NCI-H69 (cell line): ENCODE measurements around the gene RBM17.
"Not testable (repeated sequence)": the region's sequence is repeated elsewhere in the genome, so short reads cannot be mapped to it uniquely, and the experiment has no call there.

ENCODE experiments used
- DNase-seq: peaks from one replicate; lab custom pipeline; 2025; lab: John Stamatoyannopoulos, UW

Gene RBM17

GRCh38 chr10:6161921-6162320 is 73.1 kb downstream of the RBM17 start:
- DNase-seq = no peak

GRCh38 chr10:6162589-6163356 is 73.9 kb downstream of the RBM17 start:
- peak; percentile 36 for DNase-seq

- peak; percentile 92 for DNase-seq
These were observed 74.8 kb downstream of the RBM17 start for GRCh38 chr10:6163364-6164270.

GRCh38 chr10:6164271-6165095 is 75.6 kb downstream of the RBM17 start:
- DNase-seq = no peak

- DNase-seq = peak; percentile 29
These were observed 76.4 kb downstream of the RBM17 start for GRCh38 chr10:6165221-6165725.

GRCh38 chr10:6165933-6166332 is 77.1 kb downstream of the RBM17 start:
- DNase-seq = not testable (repeated sequence)
